Measurements from ENCODE around the gene CIROP. TPM values are rescaled to one million over a fixed set of nuclear protein-coding genes. Genes with fewer than 3 reads are reported as not detected.
A peak's percentile ranks its signal among the peaks of the same experiment; 100 is the strongest.
"Not testable (repeated sequence)": the region's sequence is repeated elsewhere in the genome, so short reads cannot be mapped to it uniquely, and the experiment has no call there.

CIROP gene
- total RNA-seq, 1 donor from 2014 or later, result not detected

DNA sequence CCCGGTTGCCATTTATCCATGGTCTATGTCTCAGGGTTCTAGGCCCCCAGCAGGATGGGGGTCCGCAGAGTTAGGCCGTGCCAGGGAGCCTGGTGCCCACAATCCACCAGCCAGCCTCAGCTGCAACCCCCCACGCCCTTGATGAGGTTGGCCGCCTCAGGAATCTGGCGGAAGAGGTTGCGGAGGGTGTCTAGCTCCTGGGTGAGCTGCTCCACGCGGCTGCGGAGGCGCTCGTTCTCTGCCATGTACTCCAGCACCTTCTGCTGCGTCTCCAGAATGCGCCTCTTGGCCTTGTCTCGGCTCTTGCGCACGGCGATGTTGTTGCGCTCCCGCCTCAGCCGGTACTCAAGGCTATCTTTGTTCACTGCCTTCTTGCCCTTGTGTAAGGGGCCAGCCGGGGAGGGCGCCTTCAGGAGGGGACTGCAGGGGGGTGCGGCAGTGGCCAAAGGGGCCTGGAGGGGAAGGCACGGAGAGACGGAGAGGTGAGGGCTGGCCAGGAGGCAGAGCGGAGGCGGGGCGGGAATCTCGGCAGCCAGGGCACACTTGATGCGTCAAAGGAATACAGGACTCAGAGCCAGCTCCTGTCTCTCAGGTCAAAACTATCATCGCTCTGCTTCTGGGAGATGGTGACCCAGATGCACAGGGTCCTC is 12.7 kb upstream of the CIROP start:
- DNase-seq (no peak), ATAC-seq (ENCODE audit: poor library complexity) (no peak)
- intact Hi-C loops (cut with DNase I), result no loop called here

DNA sequence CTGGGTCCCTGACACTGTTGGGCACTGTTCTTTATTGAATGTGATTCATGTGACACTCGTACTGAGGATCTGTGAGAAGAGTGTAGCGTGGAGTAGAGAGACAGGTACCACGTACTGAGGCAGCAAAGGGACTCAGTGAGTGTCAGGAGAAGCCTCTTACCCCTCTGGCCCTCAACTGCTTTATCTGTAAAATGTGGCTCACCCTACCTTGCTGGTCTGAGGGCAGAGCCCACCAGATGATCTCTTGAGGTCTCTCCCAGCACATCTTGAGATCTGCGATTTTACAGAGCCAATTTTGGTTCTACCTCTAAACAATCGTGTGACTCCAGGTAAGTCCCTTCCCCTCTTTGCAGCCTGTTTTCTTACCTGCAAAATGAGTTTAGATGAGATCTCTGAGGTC is 11.1 kb upstream of the CIROP start:
- ATAC-seq (ENCODE audit: poor library complexity) (no peak), DNase-seq (no peak)
- intact Hi-C loops (cut with DNase I), result no loop called here

DNA sequence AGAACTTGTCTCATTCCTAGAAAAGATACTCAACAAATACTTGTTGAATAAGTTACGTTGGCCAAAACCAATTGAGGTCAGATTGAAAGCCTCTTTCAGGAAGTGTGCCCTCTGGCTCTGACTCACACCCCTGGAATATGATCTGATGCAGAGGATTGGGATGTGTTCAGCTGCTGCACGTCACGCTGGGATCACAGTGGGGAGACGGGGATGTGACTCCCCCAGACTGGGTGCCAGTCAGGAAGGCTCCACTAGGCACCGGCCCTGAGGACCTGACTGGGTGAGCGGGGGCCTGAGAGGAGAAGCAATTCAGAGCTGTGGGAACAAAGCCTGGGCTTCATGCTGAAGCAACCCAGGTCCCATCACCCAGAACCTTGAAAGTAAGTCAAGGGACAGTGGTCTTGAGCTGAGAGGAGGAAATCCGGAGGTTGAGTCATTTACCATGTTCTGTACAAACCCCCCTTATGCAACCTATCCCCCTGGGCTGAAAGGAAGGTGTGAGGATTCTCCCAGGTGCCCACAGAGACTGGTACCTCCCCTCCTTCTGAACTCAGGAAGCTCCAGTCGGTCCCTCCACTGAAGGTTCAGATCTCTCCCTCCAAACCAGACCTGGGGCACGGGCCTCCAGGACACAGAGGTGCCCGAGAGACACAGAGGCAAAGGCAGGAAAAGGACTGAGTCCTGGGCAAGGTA is 10.4 kb upstream of the CIROP start:
- ATAC-seq (ENCODE audit: poor library complexity) (no peak), DNase-seq (no peak)
- intact Hi-C loops (cut with DNase I), result no loop called here

DNA sequence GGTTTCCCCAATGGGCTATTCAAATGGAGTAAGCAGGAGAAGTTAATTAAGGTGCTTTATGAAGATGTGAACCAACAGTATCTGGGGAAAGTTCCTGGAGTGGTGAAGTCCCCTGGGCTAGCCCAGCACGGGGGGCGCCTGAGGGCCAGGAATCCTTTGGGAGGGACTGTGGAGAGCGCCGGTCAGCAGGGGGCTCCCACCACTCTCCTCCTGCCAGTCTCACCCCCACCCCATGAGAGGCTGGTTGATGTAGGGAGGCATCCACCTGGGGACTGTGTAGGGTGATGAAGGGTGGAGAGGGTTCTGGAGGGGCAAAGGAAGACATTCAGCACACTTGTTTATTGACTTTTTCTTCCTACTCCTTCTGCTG is 9.9 kb upstream of the CIROP start:
- DNase-seq (no peak), ATAC-seq (ENCODE audit: poor library complexity) (no peak)
- intact Hi-C loops (cut with DNase I), result no loop called here

DNA sequence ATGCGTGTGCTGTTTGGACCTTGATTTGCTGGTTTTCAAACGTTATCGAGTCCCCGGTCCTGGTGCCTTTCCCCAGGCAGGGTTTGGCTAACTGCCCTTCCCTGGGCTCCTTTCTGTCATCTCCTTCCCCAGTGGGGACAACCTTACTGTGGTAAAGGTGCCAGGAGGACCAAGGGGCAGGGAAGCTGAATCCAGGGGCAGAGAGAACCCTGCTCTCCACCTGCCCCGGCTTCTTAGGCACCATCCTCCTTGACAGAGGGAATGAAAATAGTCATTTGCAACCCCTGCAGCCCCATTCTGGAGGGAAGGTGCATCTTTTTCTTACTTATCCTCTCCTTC is 9.3 kb upstream of the CIROP start:
- ATAC-seq (ENCODE audit: poor library complexity) (no peak), DNase-seq (no peak)
- intact Hi-C loops (cut with DNase I), result no loop called here

DNA sequence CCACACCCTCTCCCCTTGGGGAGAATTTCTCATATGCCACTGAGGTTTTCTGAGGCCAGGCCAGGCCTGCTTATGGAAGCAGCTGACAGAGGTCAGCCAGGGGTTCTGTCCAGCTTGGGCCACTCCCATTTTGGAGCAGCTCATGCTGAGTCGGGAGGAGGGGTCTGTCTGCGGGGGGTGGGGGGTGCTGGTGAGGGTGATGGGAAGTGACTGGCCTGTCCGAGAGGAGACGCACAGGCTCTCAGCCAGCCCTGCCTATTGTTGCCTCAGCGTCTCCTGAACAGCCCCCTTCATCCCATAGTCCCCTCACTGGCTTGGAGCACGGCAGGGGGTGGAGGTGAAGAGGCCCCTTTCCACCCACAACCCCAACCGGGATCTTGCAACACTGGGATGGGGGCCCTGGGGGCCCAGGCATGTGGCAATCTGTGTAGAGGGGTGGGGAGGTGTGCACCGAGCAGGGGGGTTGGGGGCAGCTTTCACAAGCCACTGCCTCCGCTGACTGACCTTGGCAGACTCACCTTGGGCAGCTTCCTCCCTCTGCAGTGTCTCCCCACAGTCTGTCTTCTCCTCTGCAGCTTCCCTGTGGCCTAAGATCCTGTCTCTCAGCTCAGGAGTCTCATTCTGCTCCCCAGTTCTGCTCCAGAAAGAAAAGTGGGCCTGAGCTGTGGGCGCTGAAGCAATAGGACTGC is 8.8 kb upstream of the CIROP start:
- DNase-seq, result no peak
- ATAC-seq (ENCODE audit: poor library complexity), result peak; percentile 23
- intact Hi-C loops (cut with DNase I), result no loop called here

DNA sequence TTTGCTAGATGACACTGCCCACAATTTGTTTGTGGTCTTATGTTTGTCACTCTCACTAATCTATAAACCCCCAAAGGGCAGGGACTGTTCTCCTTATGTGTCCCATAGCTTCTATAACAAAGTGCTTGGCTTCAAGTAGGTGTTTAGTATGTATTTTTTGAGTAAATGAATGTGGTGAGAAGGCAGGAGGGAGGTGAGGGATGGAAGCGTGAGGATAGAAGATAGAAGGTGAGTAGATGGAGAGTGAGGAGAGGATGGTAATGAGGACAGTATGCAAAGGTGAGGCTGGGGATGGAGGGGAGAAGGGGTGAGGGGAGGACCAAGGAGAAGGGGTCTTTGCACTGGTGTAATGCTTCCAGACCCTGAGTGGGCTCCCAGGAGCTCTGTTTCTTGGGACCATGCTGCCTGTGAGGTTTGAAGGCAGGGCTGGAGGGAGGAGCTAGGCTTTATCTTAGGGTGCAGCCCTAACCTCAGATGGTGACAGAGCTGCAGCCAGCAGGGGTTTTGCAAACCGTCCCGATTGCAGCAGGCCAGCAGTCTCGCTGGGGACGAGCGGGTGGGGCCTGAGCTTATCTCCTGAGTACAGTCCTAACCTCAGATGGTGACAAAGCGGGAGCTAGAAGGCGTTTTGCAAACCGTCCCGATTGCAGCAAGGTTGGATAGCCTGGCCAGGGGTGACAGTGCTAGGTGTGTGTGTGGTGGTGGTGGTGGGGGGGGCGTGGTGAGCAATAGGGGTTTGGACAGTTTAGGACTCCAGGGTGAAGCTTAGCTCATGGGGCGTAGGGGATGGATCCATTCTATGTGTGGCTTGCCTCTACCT is 7.8 kb upstream of the CIROP start:
- intact Hi-C loops (cut with DNase I), result no loop called here
- ATAC-seq (ENCODE audit: poor library complexity) (peak; percentile 47), DNase-seq (peak; percentile 63)

DNA sequence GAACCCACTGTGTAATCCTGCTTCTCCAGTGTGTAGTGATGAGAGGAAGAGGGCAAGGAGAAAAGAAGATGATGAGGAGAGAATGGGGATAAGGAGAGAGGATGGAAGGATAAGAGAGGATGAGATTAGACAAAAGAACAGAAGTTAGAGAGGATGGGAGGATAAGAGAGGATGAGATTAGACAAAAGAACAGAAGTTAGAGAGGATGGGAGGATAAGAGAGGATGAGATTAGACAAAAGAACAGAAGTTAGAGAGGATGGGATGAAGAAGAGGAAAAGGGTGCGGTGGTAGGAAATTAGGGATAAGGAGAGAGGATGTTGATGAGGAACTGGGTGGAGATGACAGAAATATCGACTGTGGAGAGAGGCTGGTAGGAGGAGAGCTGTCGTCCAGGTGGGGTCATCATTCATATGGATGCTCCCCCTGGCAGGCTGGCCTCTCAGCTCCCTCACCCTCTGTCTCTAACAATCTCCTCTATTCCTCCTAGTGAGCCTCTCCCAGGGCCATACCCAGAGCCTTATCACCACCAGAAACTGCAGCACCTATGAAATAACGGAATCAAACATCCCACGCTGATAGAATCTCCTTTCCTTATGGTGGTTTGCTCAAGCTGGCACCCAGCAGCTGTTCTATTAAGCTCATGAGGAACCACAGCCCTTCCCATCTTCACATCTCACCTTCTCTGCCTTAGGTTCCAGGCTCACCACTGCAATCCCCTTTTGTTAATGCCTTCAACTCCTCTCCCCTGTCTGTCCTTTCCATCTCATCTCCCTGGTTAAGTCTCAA is 6.0 kb upstream of the CIROP start:
- DNase-seq (no peak), ATAC-seq (ENCODE audit: poor library complexity) (no peak)
- intact Hi-C loops (cut with DNase I), result no loop called here

DNA sequence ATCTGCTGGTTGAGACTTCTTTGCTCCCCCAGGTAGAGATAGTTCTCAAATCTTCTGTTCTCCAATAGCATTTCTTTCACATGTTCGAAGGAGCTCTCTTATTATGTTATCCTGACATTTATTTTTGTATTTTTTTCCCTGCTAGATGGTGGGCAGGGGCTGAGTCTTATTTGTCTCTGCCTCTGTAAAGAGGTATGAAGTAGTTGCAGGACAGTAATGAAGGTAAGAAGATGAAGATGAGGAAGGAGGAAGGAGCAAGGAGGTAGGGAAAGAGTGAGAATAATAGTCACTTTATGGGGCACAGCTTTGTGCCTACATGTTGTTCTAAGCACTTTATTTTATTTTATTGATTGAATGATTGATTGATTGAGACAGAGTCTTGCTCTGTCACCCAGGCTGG is 5.0 kb upstream of the CIROP start:
- DNase-seq (no peak), ATAC-seq (ENCODE audit: poor library complexity) (no peak)
- intact Hi-C loops (cut with DNase I), result loop anchor here (5.0 kb wide), 1 partner anchor 42 kb away; no protein-coding TSS in a partner anchor

DNA sequence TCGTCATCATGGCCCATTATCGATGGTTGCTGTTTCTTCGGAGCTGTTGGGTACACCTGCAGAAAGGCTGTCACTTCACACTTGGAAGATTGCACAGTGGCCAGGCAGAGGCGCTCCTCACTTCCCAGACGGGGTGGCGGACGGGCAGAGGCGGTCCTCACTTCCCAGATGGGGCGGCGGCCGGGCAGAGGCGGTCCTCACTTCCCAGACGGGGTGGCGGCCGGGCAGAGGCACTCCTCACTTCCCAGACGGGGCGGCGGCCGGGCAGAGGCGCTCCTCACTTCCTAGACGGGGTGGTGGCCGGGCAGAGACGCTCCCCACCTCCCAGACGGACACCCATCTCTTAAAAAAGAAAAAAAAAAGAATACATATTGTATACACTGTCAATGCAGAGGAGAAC is 3.4 kb upstream of the CIROP start:
- DNase-seq; ATAC-seq (ENCODE audit: poor library complexity): not testable (repeated sequence)
- intact Hi-C loops (cut with DNase I), result loop anchor here (5.0 kb wide), 1 partner anchor 41 kb away; no protein-coding TSS in a partner anchor

DNA sequence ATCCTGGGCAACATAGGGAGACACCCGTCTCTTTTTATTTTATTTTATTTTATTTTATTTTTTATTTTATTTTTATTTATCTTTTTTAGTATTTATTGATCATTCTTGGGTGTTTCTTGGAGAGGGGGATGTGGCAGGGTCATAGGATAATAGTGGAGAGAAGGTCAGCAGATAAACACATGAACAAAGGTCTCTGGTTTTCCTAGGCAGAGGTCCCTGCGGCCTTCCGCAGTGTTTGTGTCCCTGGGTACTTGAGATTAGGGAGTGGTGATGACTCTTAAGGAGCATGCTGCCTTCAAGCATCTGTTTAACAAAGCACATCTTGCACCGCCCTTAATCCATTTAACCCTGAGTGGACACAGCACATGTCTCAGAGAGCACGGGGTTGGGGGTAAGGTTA is 2.8 kb upstream of the CIROP start:
- not testable (repeated sequence) for ATAC-seq (ENCODE audit: poor library complexity)

DNA sequence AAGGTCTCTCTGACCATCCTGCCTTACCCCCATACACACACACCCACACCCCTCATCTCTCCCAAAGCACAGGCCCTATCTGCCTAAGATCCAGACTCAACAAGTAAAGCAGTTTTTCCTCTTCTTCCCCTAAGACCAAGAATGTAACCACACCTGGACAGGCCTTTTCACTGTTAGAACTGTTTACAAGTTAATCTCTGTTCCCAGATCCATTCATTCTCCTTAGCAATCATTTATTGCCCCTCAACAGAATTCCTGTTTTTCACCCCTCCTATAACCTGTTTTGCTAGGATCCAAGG is 1.9 kb upstream of the CIROP start:
- intact Hi-C loops (cut with DNase I), result loop anchor here (5.0 kb wide), 1 partner anchor 39 kb away; no protein-coding TSS in a partner anchor
- no peak for ATAC-seq (ENCODE audit: poor library complexity)
- DNase-seq, result no peak

More for the DNA sequence above, 2.8 kb upstream of the CIROP start:
- DNase-seq, result not testable (repeated sequence)
- intact Hi-C loops (cut with DNase I), result loop anchor here (5.0 kb wide), 1 partner anchor 40 kb away; no protein-coding TSS in a partner anchor

DNA sequence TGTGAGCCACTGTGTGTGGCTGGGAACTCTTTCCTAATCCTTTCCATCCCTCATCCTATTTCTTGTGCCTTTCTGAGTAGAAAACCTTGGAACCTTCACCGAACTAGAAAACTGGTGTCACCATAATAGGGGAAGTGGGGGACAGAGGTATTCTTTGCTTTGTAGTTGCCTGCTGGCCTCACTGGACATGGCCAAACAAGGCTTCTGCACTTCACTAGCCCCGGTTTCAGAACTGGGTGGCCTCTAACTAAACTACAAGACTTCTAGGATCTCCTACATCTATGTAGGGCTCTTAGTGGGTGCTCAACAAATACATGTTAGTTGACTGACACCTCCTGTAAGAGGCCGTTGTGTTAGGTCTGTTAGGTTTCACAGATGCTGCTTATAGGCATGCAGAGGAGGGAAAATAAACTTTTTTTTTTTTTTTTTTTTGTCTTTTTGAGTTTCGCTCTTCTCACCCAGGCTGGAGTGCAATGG is 597 bp upstream of the CIROP start:
- no peak for ATAC-seq (ENCODE audit: poor library complexity)
- intact Hi-C loops (cut with DNase I), result loop anchor here (5.0 kb wide), 1 partner anchor 38 kb away; no protein-coding TSS in a partner anchor
- no peak for DNase-seq

DNA sequence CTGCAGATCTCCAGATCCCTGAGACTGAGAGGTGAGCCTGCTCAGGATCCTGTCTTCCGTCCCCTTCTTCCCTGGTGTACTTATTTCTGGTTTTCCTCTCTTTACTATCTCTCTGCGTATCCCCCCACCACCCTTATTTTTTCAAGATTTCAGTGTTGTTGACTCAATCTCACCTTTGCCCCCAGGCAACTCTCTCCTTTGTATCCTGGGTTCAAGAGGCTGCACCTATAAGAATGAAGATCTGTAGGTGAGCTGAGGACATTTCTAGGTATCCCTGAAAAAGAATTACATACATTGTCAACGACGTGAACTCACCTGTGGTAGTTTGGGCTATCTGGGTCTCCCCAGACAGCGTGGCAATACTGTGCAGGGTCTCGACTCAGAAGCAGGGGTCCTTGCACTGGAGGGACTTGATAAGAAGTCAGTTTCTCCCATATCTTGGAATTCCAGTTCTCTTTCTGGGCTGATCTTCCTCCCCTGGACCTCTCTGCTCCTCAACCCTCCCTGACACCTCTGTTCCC is 659 bp downstream of the CIROP start:
- DNase-seq, result no peak
- intact Hi-C loops (cut with DNase I), result no loop called here
- no peak for ATAC-seq (ENCODE audit: poor library complexity)

DNA sequence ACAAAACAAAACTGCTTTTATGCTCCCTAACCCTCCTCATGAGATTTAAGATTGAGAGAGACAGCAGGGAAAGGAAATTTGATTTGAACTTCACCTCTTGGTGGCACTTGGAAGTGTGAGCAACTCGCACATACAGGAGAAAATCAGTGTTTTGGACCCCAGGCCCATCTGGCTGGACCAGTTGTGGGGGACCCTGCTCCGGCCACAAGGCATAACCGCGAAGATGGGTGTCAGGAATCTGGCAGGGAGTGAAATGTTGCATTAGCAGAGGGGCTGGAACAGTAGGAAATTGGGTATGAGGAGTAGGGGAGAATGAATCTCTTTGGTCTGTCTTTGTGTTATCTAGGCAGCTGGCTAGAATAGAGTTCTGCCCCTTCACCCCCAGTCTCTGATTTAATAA is 1.2 kb downstream of the CIROP start:
- intact Hi-C loops (cut with DNase I), result no loop called here
- DNase-seq (no peak), ATAC-seq (ENCODE audit: poor library complexity) (no peak)

DNA sequence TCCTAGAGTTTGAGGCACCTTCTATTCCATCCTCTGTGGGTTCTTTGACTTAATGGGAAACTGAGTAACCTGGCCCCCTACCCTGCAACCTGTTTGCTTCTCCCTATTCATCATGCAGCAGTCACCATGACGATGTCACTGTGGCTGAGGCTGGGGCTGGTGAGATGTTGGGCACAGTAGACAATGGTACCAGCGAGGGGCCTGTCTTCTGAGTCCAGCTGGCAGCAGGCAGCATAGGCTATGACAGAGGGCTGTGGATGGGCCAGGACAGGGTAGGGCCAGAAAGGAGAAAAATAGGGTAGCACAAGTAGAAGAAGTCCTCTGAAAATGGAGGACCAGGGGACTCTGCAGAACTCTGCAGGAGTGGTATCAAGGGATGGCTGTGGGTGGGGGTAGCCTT is 2.0 kb downstream of the CIROP start:
- ATAC-seq (ENCODE audit: poor library complexity), result no peak
- intact Hi-C loops (cut with DNase I), result no loop called here
- DNase-seq, result no peak

DNA sequence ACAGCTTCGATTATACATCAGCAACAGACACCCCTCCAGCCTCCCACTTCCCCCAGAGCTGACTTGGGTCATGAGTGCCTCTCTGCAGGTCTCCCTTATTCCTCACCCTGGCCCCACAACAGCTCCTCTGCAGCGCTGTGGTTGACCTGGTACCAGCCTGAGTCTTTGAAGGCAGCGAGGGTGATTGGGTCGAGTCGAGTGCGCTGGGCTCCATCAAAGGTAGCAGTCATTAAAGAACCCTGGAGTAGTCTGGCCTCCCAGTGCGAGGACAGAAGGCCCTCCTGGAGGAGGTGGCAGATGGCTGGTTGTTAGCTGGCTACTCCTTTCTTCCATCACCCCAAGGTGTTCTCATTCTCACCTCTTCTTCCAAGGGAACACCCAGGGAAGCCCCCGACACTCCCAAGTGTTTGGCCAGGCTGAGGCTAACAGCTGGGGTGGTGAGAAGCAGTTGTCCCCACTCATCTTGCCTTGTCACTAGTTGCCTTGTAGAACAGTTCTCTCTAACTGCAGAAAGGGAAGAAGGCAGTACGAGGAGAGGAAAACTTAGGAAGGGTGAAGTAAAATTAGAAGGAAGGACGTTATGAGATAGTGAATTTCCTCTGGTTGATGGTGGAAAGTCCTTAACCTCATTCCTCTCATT is 2.7 kb downstream of the CIROP start:
- ATAC-seq (ENCODE audit: poor library complexity) (no peak), DNase-seq (no peak)
- intact Hi-C loops (cut with DNase I), result no loop called here

Data from Right ventricle myocardium superior (tissue), 1 donor.